Liver (tissue), 9 donors: ENCODE results near the gene ASIC2. TPM values are rescaled to one million over a fixed set of nuclear protein-coding genes. Genes with fewer than 3 reads are reported as not detected.

Experiments
- DNase-seq: peaks from one replicate; pipeline ENCODE4 v3.0.0-alpha.2; 2017; ENCODE audit warnings: low spot score
- H3K27ac ChIP-seq, 2 donors: one replicate each; pipeline ENCODE4 v1.7.0; 2013; ENCODE audit warnings: inconsistent platforms in 2 of 2, low read length in 2 of 2, control low read depth in 1 of 2, low read depth in 1 of 2, mild to moderate bottlenecking in 1 of 2
- H3K27me3 ChIP-seq, 4 donors: one replicate each; pipeline versions ENCODE4 v1.6.1 to v1.7.0; 2013; ENCODE audit warnings: low read length in 3 of 4, inconsistent platforms in 1 of 4, mild to moderate bottlenecking in 1 of 4, moderate library complexity in 1 of 4; ENCODE audit not compliant: control insufficient read depth in 4 of 4, insufficient read depth in 4 of 4
- H3K36me3 ChIP-seq, 4 donors: one replicate each; pipeline versions ENCODE4 v1.6.1 to v1.7.0; 2013; ENCODE audit warnings: low read length in 3 of 4, mild to moderate bottlenecking in 3 of 4, low read depth in 1 of 4, moderate library complexity in 1 of 4; ENCODE audit not compliant: control insufficient read depth in 4 of 4, insufficient read depth in 3 of 4
- H3K4me1 ChIP-seq, 4 donors: one replicate each; pipeline versions ENCODE4 v1.6.1 to v1.7.0; 2013; ENCODE audit warnings: low read length in 3 of 4, mild to moderate bottlenecking in 3 of 4, moderate library complexity in 1 of 4; ENCODE audit not compliant: control insufficient read depth in 4 of 4, insufficient read depth in 4 of 4
- H3K4me3 ChIP-seq, 3 donors: one replicate each; pipeline versions ENCODE4 v1.6.1 to v1.7.0; 2013; ENCODE audit warnings: low read length in 3 of 3, control low read depth in 1 of 3, low read depth in 1 of 3, mild to moderate bottlenecking in 1 of 3
- H3K9ac ChIP-seq, 2 donors: one replicate each; pipeline ENCODE4 v1.7.0; 2013; ENCODE audit warnings: low read length in 2 of 2, mild to moderate bottlenecking in 2 of 2, moderate library complexity in 2 of 2, control low read depth in 1 of 2, low read depth in 1 of 2
- H3K9me3 ChIP-seq, 4 donors: one replicate each; pipeline versions ENCODE4 v1.6.1 to v1.7.0; 2013; ENCODE audit warnings: low read length in 3 of 4; ENCODE audit not compliant: control insufficient read depth in 4 of 4
- ATF3 ChIP-seq: IDR thresholded peaks from 2 replicates; pipeline ENCODE4 v1.6.1; 2016; ENCODE audit warnings: antibody characterized with exemption
- CTCF ChIP-seq: fragments of 150-350 bp; IDR thresholded peaks from 2 replicates; pipeline ENCODE4 v1.5.1; 2017; ENCODE audit warnings: improper control_type of control experiment, low read depth, low read length; ENCODE audit not compliant: missing input control
- EGR1 ChIP-seq, 2 donors: IDR thresholded peaks; 2 replicates each; pipeline ENCODE4 v1.6.1; 2016 to 2018; ENCODE audit warnings: antibody characterized with exemption in 2 of 2, low read depth in 2 of 2
- FOXA1 ChIP-seq: IDR thresholded peaks from 2 replicates; pipeline ENCODE4 v1.6.1; 2016; ENCODE audit warnings: antibody characterized with exemption
- FOXA2 ChIP-seq: IDR thresholded peaks from 2 replicates; pipeline ENCODE4 v1.6.1; 2016; ENCODE audit warnings: antibody characterized with exemption
- GABPA ChIP-seq, 2 donors: IDR thresholded peaks in 1 of 2; conservative IDR thresholded peaks in 1 of 2; 2 replicates each; pipeline ENCODE4 v1.6.1; 2016; ENCODE audit warnings: antibody characterized with exemption in 2 of 2, mild to moderate bottlenecking in 1 of 2, moderate library complexity in 1 of 2
- HNF4A ChIP-seq, 2 donors: conservative IDR thresholded peaks; 2 replicates each; pipeline ENCODE4 v1.6.1; 2016; ENCODE audit warnings: antibody characterized with exemption in 2 of 2, mild to moderate bottlenecking in 2 of 2
- HNF4G ChIP-seq: IDR thresholded peaks from 2 replicates; pipeline ENCODE4 v1.6.1; 2016; ENCODE audit warnings: antibody characterized with exemption
- JUND ChIP-seq, 2 donors: IDR thresholded peaks; 2 replicates each; pipeline ENCODE4 v1.6.1; 2016; ENCODE audit warnings: antibody characterized with exemption in 2 of 2
- NR2F2 ChIP-seq: IDR thresholded peaks from 2 replicates; pipeline ENCODE4 v1.6.1; 2016; ENCODE audit warnings: antibody characterized with exemption
- RAD21 ChIP-seq, 2 donors: IDR thresholded peaks; 2 replicates each; pipeline ENCODE4 v1.6.1; 2016; ENCODE audit warnings: antibody characterized with exemption in 2 of 2, mild to moderate bottlenecking in 2 of 2
- REST ChIP-seq: IDR thresholded peaks from 2 replicates; pipeline ENCODE4 v1.6.1; 2016; ENCODE audit warnings: antibody characterized with exemption, mild to moderate bottlenecking
- RXRA ChIP-seq, 2 donors: IDR thresholded peaks; 2 replicates each; pipeline ENCODE4 v1.6.1; 2017 to 2018; ENCODE audit warnings: antibody characterized with exemption in 2 of 2, mild to moderate bottlenecking in 1 of 2
- SP1 ChIP-seq: IDR thresholded peaks from 2 replicates; pipeline ENCODE4 v1.6.1; 2018; ENCODE audit warnings: antibody characterized with exemption, mild to moderate bottlenecking
- TAF1 ChIP-seq: conservative IDR thresholded peaks from 2 replicates; pipeline ENCODE4 v1.6.1; 2016; ENCODE audit warnings: antibody characterized with exemption, mild to moderate bottlenecking
- YY1 ChIP-seq: IDR thresholded peaks from 2 replicates; pipeline ENCODE4 v1.6.1; 2016; ENCODE audit warnings: antibody characterized with exemption, mild to moderate bottlenecking
- WGBS: extraction: QIAGEN DNeasy Blood & Tissue Kit; methylation state at CpG from one replicate; pipeline ENCODE4 v1.1.7; 2013; 5-methylcytosine and 5-hydroxymethylcytosine counted together
- polyA plus RNA-seq, 2 donors: library from polyadenylated mRNA; stranded (reverse) in 1 of 2; unstranded in 1 of 2; fragments of 200-250 nt in 1 of 2; fragments of >200 nt in 1 of 2; fragmentation: Nextera tagmentation in 1 of 2; extraction: Ambion mirVana in 1 of 2; gene quantifications; one replicate each; pipeline versions ENCODE4 v1.2.1 to v1.2.3, GENCODE V29; 2013 to 2015
- total RNA-seq, 2 donors: library from RNA; depleted of rRNA; stranded (reverse); fragments of >200 nt; gene quantifications; one replicate each; pipeline ENCODE4 v1.2.3, GENCODE V29; 2014
- TF ChIP-seq, protein P1 (sequence below): IDR thresholded peaks from 2 replicates; pipeline ENCODE4 v1.6.1; 2016; ENCODE audit warnings: antibody characterized with exemption
- TF ChIP-seq, protein P2 (sequence below): IDR thresholded peaks from 2 replicates; pipeline ENCODE4 v1.6.1; 2016; ENCODE audit warnings: antibody characterized with exemption
- donor health status: healthy.
- donor health status: healthy.
- donor health status: healthy.
- donor health status: healthy.
- donor health status: healthy.

Gene ASIC2
- total and polyA plus RNA-seq, 4 donors = under 0.01 TPM; not detected in 3

DNA sequence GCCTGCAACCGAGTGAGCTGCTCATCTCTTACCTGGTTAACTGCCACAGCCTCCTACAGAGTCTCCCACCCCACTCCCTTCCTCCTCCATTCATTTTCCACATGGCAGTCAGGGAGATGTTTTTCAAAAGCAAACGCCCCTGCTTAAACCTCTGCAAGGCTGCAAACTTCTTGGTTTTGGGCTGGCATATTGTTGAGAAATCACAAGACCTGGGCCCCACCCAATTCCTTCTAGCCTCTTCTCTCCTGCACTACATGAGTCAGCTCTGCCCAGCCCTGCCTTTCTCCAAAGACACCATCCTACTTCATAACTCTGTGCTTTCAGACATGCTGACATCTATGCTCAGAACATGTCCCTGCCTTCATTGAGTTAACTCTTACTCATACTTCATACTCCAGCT is 165.4 kb downstream of the ASIC2 start:
- H3K9me3 ChIP-seq = no peaks in the 10 kb centered on the region
- 46% methylated on average over 2 of the region's 2 CpGs for WGBS
- no peak for DNase-seq
- no peaks in the 10 kb centered on the region for H3K4me1 ChIP-seq
- H3K4me3 ChIP-seq = no peak overlapping the region
- H3K9ac ChIP-seq = no peak overlapping the region
- H3K27ac ChIP-seq = no peak overlapping the region
- TF ChIP-seq HNF4G = no peak
- TF ChIP-seq RAD21 (IDR thresholded peaks at IDR 0.05) = no peak
- TF ChIP-seq HNF4A (conservative IDR thresholded peaks at IDR 0.05) = no peak
- no peak for TF ChIP-seq SP1
- no peak for TF ChIP-seq EGR1 (IDR thresholded peaks at IDR 0.05; ENCODE audit: low read depth in 2 of 2)
- no peaks in the 10 kb centered on the region for H3K36me3 ChIP-seq
- H3K27me3 ChIP-seq = peaks cover 0 to 10% (median 3%) of the 10 kb centered on the region in 4 donors

DNA sequence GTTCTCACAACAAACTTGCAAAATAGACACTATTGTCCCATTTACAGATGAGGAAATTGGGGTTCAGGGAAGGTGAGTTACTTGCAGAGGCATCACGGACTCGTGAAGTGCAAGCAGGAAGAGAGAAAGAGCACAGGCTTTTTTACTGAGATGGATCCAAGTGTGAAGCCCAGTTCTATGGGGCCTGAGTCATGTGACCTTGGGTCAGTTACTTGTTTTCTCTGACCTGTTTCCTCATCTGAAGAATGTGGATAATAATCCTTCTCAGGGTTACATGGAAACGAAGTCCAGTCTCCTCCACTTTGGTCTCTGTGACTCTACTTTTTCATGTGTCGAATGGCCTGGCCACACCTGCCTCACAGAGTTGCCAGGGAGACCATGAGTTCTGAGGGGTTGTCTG is 167.0 kb downstream of the ASIC2 start:
- H3K4me3 ChIP-seq = no peak overlapping the region
- TF ChIP-seq GABPA (IDR thresholded peaks at IDR 0.05 in 1 of 2, conservative IDR thresholded peaks at IDR 0.05 in 1 of 2) = no peak
- no peak for TF ChIP-seq RXRA (IDR thresholded peaks at IDR 0.05)
- TF ChIP-seq JUND (IDR thresholded peaks at IDR 0.05) = no peak
- TF ChIP-seq CTCF = no peak
- TF ChIP-seq ATF3 = no peak
- no peak for TF ChIP-seq FOXA2
- TF ChIP-seq SP1 = no peak
- TF ChIP-seq FOXA1 = no peak
- TF ChIP-seq, protein P1, sequence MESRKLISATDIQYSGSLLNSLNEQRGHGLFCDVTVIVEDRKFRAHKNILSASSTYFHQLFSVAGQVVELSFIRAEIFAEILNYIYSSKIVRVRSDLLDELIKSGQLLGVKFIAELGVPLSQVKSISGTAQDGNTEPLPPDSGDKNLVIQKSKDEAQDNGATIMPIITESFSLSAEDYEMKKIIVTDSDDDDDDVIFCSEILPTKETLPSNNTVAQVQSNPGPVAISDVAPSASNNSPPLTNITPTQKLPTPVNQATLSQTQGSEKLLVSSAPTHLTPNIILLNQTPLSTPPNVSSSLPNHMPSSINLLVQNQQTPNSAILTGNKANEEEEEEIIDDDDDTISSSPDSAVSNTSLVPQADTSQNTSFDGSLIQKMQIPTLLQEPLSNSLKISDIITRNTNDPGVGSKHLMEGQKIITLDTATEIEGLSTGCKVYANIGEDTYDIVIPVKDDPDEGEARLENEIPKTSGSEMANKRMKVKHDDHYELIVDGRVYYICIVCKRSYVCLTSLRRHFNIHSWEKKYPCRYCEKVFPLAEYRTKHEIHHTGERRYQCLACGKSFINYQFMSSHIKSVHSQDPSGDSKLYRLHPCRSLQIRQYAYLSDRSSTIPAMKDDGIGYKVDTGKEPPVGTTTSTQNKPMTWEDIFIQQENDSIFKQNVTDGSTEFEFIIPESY = no peak
- TF ChIP-seq HNF4G = no peak
- TF ChIP-seq YY1 = no peak
- no peak for TF ChIP-seq REST
- TF ChIP-seq TAF1 = no peak
- TF ChIP-seq NR2F2 = no peak
- no peak for TF ChIP-seq EGR1 (IDR thresholded peaks at IDR 0.05; ENCODE audit: low read depth in 2 of 2)
- TF ChIP-seq RAD21 (IDR thresholded peaks at IDR 0.05) = no peak
- TF ChIP-seq, protein P2, sequence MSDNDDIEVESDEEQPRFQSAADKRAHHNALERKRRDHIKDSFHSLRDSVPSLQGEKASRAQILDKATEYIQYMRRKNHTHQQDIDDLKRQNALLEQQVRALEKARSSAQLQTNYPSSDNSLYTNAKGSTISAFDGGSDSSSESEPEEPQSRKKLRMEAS = no peak
- H3K27ac ChIP-seq = no peak overlapping the region
- H3K27me3 ChIP-seq = peaks cover 0 to 12% (median 2%) of the 10 kb centered on the region in 4 donors
- H3K9ac ChIP-seq = no peak overlapping the region
- DNase-seq = no peak
- no peaks in the 10 kb centered on the region for H3K9me3 ChIP-seq
- 74% methylated on average over 4 of the region's 4 CpGs for WGBS
- H3K36me3 ChIP-seq = no peaks in the 10 kb centered on the region
- H3K4me1 ChIP-seq = no peaks in the 10 kb centered on the region
